Activated naive CD4-positive, alpha-beta T cell treated with anti-CD3 and anti-CD28 coated beads for 36 hours (primary cell): ENCODE measurements around the gene SPCS2. TPM values are rescaled to one million over a fixed set of nuclear protein-coding genes. Genes with fewer than 3 reads are reported as not detected.

ENCODE experiments used
- total RNA-seq, 2 experiments: library from RNA; stranded (reverse); gene quantifications; one replicate each; pipeline ENCODE4 v1.2.3, GENCODE V29; 2021

SPCS2 gene
- total RNA-seq, 2 experiments from 2014 or later = 77.6 to 83.3 TPM

Other genes starting within 250 kb of the SPCS2 start
- gene CHRDL2, start 217.8 kb upstream of the SPCS2 start, total RNA-seq = not detected
- 10 to 100 TPM; 15.8 to 16.0 TPM for gene RNF169, start 200.4 kb upstream of the SPCS2 start, total RNA-seq
- gene XRRA1, start 175 bp upstream of the SPCS2 start, total RNA-seq = 1 to 10 TPM; 5.0 to 9.5 TPM
- 10 to 100 TPM; 16.4 TPM for gene NEU3, start 39.7 kb downstream of the SPCS2 start, total RNA-seq
- gene OR2AT4, start 147.6 kb downstream of the SPCS2 start, total RNA-seq = not detected
- not detected for gene SLCO2B1, start 201.8 kb downstream of the SPCS2 start, total RNA-seq